Measurements from ENCODE around the gene CDHR2.
"Not testable (repeated sequence)": the region's sequence is repeated elsewhere in the genome, so short reads cannot be mapped to it uniquely, and the experiment has no call there.

The CDHR2 gene

DNA sequence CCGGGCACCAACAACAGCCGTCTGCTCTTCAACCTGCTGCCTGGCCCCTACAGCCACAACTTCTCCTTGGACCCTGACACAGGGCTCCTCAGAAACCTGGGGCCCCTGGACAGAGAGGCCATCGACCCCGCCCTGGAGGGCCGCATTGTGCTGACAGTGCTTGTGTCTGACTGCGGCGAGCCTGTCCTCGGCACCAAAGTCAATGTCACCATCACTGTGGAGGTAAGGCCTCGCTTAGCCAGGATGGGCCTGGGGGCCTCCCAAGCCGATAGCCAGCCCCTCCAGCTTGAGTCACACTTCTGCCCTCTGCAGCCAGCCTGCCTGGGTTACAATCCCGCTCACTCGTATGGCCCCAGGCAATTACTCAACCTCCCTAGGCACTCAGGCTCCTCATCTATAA lies 32.2 kb downstream of the CDHR2 start:
- no peaks in the 10 kb centered on the region for H3K4me1 Mint-ChIP-seq (ENCODE audit: low read depth)

DNA sequence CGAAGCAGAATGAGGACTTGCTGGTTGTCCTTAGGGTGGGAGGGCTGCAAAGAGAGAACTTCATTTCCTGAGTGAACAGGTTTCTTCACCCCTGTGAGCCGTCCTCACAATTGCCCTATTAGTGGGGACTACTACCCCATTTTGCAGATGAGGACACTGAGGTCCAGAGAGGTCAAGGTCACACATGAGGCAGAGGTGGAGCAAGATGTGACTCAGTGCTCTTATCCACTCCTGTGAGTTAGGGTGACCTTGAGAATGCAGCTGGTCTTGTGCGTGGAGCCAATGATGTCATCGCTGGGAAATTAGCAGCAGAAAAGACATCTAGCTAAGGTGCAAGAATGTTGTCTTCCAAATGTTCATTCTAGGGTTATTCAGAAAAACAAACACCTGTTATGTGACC lies 33.9 kb downstream of the CDHR2 start:
- Mint-ChIP-seq H3K4me3 (no peak overlapping the region), H3K27me3 (ENCODE audit: low read depth) (no peaks in the 10 kb centered on the region), H3K27ac (no peak overlapping the region), H3K4me1 (ENCODE audit: low read depth) (no peaks in the 10 kb centered on the region), H3K36me3 (ENCODE audit: low read depth) (peaks cover 3% of the 10 kb centered on the region), H3K9me3 (peaks cover 21% of the 10 kb centered on the region)

More for the DNA sequence above, 32.2 kb downstream of the CDHR2 start:
- Mint-ChIP-seq H3K27ac (no peak overlapping the region), H3K4me3 (no peak overlapping the region), H3K36me3 (ENCODE audit: low read depth) (peaks cover 3% of the 10 kb centered on the region), H3K27me3 (ENCODE audit: low read depth) (no peaks in the 10 kb centered on the region), H3K9me3 (peaks cover 18% of the 10 kb centered on the region)

- H3K4me1 Mint-ChIP-seq (ENCODE audit: low read depth), result no peaks in the 10 kb centered on the region
- H3K27ac Mint-ChIP-seq, result no peak overlapping the region
- peaks cover 21% of the 10 kb centered on the region for H3K9me3 Mint-ChIP-seq
- no peak overlapping the region for H3K4me3 Mint-ChIP-seq
- peaks cover 3% of the 10 kb centered on the region for H3K36me3 Mint-ChIP-seq (ENCODE audit: low read depth)
- H3K27me3 Mint-ChIP-seq (ENCODE audit: low read depth), result no peaks in the 10 kb centered on the region
Observed at GRCh38 chr5:176587398-176587797, 38.3 kb downstream of the CDHR2 start.

DNA sequence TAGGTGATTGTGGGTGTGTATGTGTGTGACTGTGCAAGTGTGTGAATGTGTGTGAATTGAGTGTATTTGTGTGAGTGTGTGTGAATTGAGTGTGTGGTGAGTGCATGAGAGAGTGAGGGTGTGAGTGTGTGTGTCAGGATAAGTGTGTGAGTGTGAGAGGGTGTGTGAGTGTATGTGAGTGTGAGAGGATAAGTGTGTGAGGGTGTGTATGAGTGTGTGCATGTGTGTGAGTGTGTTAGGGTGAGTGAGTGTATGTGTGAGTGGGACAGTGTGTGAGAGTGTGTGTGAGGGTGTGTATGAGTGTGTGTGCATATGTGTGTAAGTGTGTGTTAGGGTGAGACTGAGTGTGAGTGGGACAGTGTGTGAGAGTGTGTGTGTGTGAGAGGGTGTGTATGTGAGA lies 39.2 kb downstream of the CDHR2 start:
- Mint-ChIP-seq H3K9me3 (peaks cover 18% of the 10 kb centered on the region), H3K36me3 (ENCODE audit: low read depth) (peaks cover 3% of the 10 kb centered on the region), H3K4me1 (ENCODE audit: low read depth) (no peaks in the 10 kb centered on the region), H3K27ac (no peak overlapping the region), H3K27me3 (ENCODE audit: low read depth) (no peaks in the 10 kb centered on the region), H3K4me3 (no peak overlapping the region)

DNA sequence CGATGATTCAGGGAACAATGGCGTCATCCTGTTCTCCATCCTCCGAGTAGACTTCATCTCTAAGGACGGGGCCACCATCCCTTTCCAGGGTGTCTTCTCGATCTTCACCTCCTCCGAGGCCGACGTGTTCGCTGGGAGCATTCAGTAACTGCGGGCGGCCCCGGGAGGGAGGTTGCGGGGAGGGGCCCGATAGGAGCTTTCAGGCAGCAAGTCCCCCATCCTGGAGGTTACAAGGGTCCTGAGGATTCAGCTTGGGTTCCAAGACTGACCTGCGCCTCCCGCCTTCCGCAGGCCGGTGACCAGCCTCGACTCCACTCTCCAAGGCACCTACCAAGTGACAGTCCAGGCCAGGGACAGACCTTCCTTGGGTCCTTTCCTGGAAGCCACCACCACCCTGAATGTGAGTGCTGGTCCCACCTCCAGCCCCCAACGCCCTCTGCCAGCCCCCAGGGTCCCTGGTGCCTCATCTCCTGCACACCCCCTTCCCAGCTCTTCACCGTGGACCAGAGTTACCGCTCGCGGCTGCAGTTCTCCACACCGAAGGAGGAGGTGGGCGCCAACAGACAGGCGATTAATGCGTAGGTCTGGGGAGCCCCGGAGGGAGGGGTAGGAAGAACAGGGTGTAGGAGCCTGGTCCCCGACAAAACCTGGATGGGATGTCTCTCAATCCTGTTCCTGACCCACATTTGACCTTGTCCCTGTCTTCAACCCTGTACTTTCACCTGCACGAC lies 40.1 kb downstream of the CDHR2 start:
- Mint-ChIP-seq H3K27me3 (ENCODE audit: low read depth) (no peaks in the 10 kb centered on the region), H3K4me3 (no peak overlapping the region), H3K9me3 (peaks cover 10% of the 10 kb centered on the region), H3K4me1 (ENCODE audit: low read depth) (no peaks in the 10 kb centered on the region), H3K27ac (no peak overlapping the region), H3K36me3 (ENCODE audit: low read depth) (peaks cover 3% of the 10 kb centered on the region)

DNA sequence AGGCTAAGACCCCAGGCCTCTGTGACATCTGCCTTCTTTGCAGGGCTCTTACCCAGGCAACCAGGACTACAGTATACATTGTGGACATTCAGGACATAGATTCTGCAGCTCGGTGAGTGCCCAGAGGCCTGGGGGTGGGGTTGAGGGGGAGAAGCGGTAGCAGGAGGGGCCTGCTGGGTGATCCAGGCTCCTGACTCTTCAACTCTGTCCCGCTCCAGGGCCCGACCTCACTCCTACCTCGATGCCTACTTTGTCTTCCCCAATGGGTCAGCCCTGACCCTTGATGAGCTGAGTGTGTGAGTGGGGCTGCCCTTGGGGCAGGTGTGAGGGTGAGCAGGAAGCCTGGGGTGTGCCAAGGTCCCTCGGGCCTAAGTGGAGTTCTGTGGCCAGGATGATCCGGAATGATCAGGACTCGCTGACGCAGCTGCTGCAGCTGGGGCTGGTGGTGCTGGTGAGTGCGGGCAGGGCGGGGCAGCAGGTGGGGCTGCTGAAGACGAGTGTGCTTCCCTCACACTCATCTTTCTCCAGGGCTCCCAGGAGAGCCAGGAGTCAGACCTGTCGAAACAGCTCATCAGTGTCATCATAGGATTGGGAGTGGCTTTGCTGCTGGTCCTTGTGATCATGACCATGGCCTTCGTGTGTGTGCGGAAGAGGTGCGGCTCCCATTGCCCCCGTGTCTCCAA lies 41.0 kb downstream of the CDHR2 start:
- Mint-ChIP-seq H3K27me3 (ENCODE audit: low read depth) (no peaks in the 10 kb centered on the region), H3K4me3 (no peak overlapping the region), H3K36me3 (ENCODE audit: low read depth) (peaks cover 3% of the 10 kb centered on the region), H3K27ac (no peak overlapping the region), H3K4me1 (ENCODE audit: low read depth) (no peaks in the 10 kb centered on the region), H3K9me3 (peaks cover 10% of the 10 kb centered on the region)

GRCh38 chr5:176591667-176592066 lies 42.5 kb downstream of the CDHR2 start:
- not testable (repeated sequence) for H3K4me1 Mint-ChIP-seq (ENCODE audit: low read depth); H3K27me3 Mint-ChIP-seq (ENCODE audit: low read depth); H3K27ac Mint-ChIP-seq; H3K9me3 Mint-ChIP-seq; H3K36me3 Mint-ChIP-seq (ENCODE audit: low read depth); H3K4me3 Mint-ChIP-seq

GRCh38 chr5:176592573-176592972 lies 43.4 kb downstream of the CDHR2 start:
- Mint-ChIP-seq H3K4me1 (ENCODE audit: low read depth) (peaks cover 5% of the 10 kb centered on the region), H3K9me3 (no peaks in the 10 kb centered on the region), H3K27me3 (ENCODE audit: low read depth) (no peaks in the 10 kb centered on the region), H3K4me3 (no peak overlapping the region), H3K27ac (no peak overlapping the region), H3K36me3 (ENCODE audit: low read depth) (no peaks in the 10 kb centered on the region)

GRCh38 chr5:176593273-176593869 lies 44.2 kb downstream of the CDHR2 start:
- Mint-ChIP-seq H3K9me3 (no peaks in the 10 kb centered on the region), H3K4me1 (ENCODE audit: low read depth) (peaks cover 5% of the 10 kb centered on the region), H3K4me3 (no peak overlapping the region), H3K36me3 (ENCODE audit: low read depth) (no peaks in the 10 kb centered on the region), H3K27me3 (ENCODE audit: low read depth) (no peaks in the 10 kb centered on the region), H3K27ac (no peak overlapping the region)

- Mint-ChIP-seq H3K27me3 (ENCODE audit: low read depth) (no peaks in the 10 kb centered on the region), H3K4me3 (no peak overlapping the region), H3K36me3 (ENCODE audit: low read depth) (no peaks in the 10 kb centered on the region), H3K27ac (no peak overlapping the region), H3K9me3 (no peaks in the 10 kb centered on the region), H3K4me1 (ENCODE audit: low read depth) (peaks cover 5% of the 10 kb centered on the region)
Observed at GRCh38 chr5:176594554-176594953, 45.4 kb downstream of the CDHR2 start.

DNA sequence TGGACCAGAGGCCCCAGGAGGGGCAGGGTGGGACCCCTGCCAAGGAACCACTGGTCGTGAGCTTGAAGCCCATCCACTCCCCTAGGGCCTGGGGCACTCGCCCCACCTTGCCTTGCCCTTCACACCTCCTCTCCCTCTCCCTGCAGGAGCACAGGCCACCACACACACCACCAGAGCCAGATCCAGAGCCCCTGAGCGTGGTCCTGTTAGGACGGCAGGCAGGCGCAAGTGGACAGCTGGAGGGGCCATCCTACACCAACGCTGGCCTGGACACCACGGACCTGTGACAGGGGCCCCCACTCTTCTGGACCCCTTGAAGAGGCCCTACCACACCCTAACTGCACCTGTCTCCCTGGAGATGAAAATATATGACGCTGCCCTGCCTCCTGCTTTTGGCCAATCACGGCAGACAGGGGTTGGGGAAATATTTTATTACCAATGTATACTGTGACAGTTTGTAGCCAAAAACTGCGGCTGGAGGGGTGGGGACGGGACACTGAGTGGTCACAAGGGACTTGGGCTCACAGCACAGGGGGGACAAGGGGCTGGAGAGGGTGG lies 46.3 kb downstream of the CDHR2 start:
- Mint-ChIP-seq H3K9me3 (no peaks in the 10 kb centered on the region), H3K4me1 (ENCODE audit: low read depth) (peaks cover 5% of the 10 kb centered on the region), H3K4me3 (no peak overlapping the region), H3K27me3 (ENCODE audit: low read depth) (no peaks in the 10 kb centered on the region), H3K27ac (no peak overlapping the region), H3K36me3 (ENCODE audit: low read depth) (no peaks in the 10 kb centered on the region)

GRCh38 chr5:176596069-176596644 lies 47.0 kb downstream of the CDHR2 start:
- H3K27ac Mint-ChIP-seq, result no peak overlapping the region
- H3K9me3 Mint-ChIP-seq, result no peaks in the 10 kb centered on the region
- no peaks in the 10 kb centered on the region for H3K36me3 Mint-ChIP-seq (ENCODE audit: low read depth)
- H3K27me3 Mint-ChIP-seq (ENCODE audit: low read depth), result no peaks in the 10 kb centered on the region
- peaks cover 5% of the 10 kb centered on the region for H3K4me1 Mint-ChIP-seq (ENCODE audit: low read depth)
- H3K4me3 Mint-ChIP-seq, result peak overlapping the region; percentile 75

DNA sequence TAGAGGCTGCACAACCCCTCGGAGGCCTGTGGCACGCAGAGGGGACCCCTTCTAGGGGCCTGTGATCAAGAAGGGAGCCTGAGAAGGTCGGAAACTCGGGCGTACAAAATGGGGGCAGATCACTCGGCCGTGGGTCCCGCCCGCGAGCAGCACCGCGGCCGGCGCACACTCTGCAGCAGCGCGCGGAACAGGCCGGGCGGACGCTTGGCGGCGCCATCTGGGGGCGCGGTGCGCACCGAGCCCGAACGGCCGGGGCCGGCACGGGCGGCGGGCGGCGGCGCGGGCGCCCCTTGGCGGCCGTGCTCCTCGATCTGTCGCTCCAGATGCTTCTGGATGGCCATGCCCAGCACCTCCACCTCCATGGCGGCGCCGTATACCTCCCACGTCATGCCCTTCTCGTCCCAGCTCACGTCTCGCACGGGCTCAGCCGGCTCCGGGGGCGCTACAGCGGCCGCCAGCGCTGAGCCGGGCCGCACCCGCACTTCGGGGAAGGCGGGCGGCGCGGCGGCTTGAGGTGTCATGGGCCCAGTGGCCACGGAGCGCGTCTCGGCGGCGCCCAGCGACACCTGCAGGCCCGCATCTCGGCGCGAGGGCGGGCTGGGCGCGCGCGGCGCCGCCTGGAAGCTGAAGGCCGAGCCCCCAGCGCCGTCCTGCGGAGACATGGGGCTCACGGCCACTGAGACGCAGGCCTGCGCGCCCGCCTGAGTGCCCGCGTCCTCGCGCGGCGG lies 47.7 kb downstream of the CDHR2 start:
- Mint-ChIP-seq H3K27me3 (ENCODE audit: low read depth) (peaks cover 2% of the 10 kb centered on the region), H3K9me3 (no peaks in the 10 kb centered on the region), H3K36me3 (ENCODE audit: low read depth) (no peaks in the 10 kb centered on the region), H3K27ac (peak overlapping the region; percentile 58), H3K4me1 (ENCODE audit: low read depth) (peaks cover 5% of the 10 kb centered on the region), H3K4me3 (peak overlapping the region; percentile 75)

All from T-helper 1 cell treated with Interleukin-12 subunit alpha and Interleukin-12 subunit beta and Interleukin-4 antibody, amounts not matched to agents 30 μg/mL and 1 μg/mL, for 36 hours (primary cell).